ENCODE data around the gene GSC2.

The GSC2 gene

GRCh38 chr22:19184276-19184997 is 34.3 kb upstream of the GSC2 start:
- no peaks in the 10 kb centered on the region for H3K27me3 ChIP-seq (ENCODE audit: control insufficient read depth in 5 of 5, insufficient read depth in 4 of 5, low read length in 5 of 5)
- H3K27ac ChIP-seq (ENCODE audit: low read depth, low read length), result no peak overlapping the region
- no peak overlapping the region for H3K9ac ChIP-seq (ENCODE audit: low read length in 5 of 5)
- no peak overlapping the region for H3K4me3 ChIP-seq (ENCODE audit: low read depth in 1 of 5, low read length in 5 of 5)
- H3K36me3 ChIP-seq (ENCODE audit: control insufficient read depth in 5 of 5, insufficient read depth in 5 of 5, low read length in 5 of 5), result peaks cover 0 to 22% (median 6%) of the 10 kb centered on the region in 5 donors
- H3K4me1 ChIP-seq (ENCODE audit: control insufficient read depth in 5 of 5, insufficient read depth in 5 of 5, low read length in 5 of 5), result peaks cover 0 to 7% (median 3%) of the 10 kb centered on the region in 5 donors
- H3K9me3 ChIP-seq (ENCODE audit: control insufficient read depth in 5 of 5, low read length in 5 of 5), result no peaks in the 10 kb centered on the region

GRCh38 chr22:19183216-19183615 is 33.1 kb upstream of the GSC2 start:
- Histone ChIP-seq H3K4me3 (ENCODE audit: low read depth in 1 of 5, low read length in 5 of 5) (no peak overlapping the region), H3K27me3 (ENCODE audit: control insufficient read depth in 5 of 5, insufficient read depth in 4 of 5, low read length in 5 of 5) (no peaks in the 10 kb centered on the region), H3K4me1 (ENCODE audit: control insufficient read depth in 5 of 5, insufficient read depth in 5 of 5, low read length in 5 of 5) (peaks cover 0 to 14% (median 9%) of the 10 kb centered on the region in 5 donors), H3K9ac (ENCODE audit: low read length in 5 of 5) (no peak overlapping the region), H3K9me3 (ENCODE audit: control insufficient read depth in 5 of 5, low read length in 5 of 5) (no peaks in the 10 kb centered on the region), H3K36me3 (ENCODE audit: control insufficient read depth in 5 of 5, insufficient read depth in 5 of 5, low read length in 5 of 5) (peaks cover 0 to 20% (median 6%) of the 10 kb centered on the region in 5 donors), H3K27ac (ENCODE audit: low read depth, low read length) (no peak overlapping the region)

GRCh38 chr22:19182472-19183157 is 32.5 kb upstream of the GSC2 start:
- Histone ChIP-seq H3K9ac (ENCODE audit: low read length in 5 of 5) (no peak overlapping the region), H3K36me3 (ENCODE audit: control insufficient read depth in 5 of 5, insufficient read depth in 5 of 5, low read length in 5 of 5) (peaks cover 0 to 16% (median 6%) of the 10 kb centered on the region in 5 donors), H3K27ac (ENCODE audit: low read depth, low read length) (no peak overlapping the region), H3K27me3 (ENCODE audit: control insufficient read depth in 5 of 5, insufficient read depth in 4 of 5, low read length in 5 of 5) (no peaks in the 10 kb centered on the region), H3K4me3 (ENCODE audit: low read depth in 1 of 5, low read length in 5 of 5) (no peak overlapping the region), H3K9me3 (ENCODE audit: control insufficient read depth in 5 of 5, low read length in 5 of 5) (no peaks in the 10 kb centered on the region), H3K4me1 (ENCODE audit: control insufficient read depth in 5 of 5, insufficient read depth in 5 of 5, low read length in 5 of 5) (peaks cover 0 to 20% (median 13%) of the 10 kb centered on the region in 5 donors)

GRCh38 chr22:19181786-19182471 is 31.8 kb upstream of the GSC2 start:
- H3K27ac ChIP-seq (ENCODE audit: low read depth, low read length), result no peak overlapping the region
- H3K36me3 ChIP-seq (ENCODE audit: control insufficient read depth in 5 of 5, insufficient read depth in 5 of 5, low read length in 5 of 5), result peaks cover 0 to 12% (median 6%) of the 10 kb centered on the region in 5 donors
- H3K9ac ChIP-seq (ENCODE audit: low read length in 5 of 5), result no peak overlapping the region
- no peaks in the 10 kb centered on the region for H3K27me3 ChIP-seq (ENCODE audit: control insufficient read depth in 5 of 5, insufficient read depth in 4 of 5, low read length in 5 of 5)
- H3K4me1 ChIP-seq (ENCODE audit: control insufficient read depth in 5 of 5, insufficient read depth in 5 of 5, low read length in 5 of 5), result peaks cover 0 to 27% (median 20%) of the 10 kb centered on the region in 5 donors
- no peaks in the 10 kb centered on the region for H3K9me3 ChIP-seq (ENCODE audit: control insufficient read depth in 5 of 5, low read length in 5 of 5)
- H3K4me3 ChIP-seq (ENCODE audit: low read depth in 1 of 5, low read length in 5 of 5), result no peak overlapping the region

- H3K9me3 ChIP-seq (ENCODE audit: control insufficient read depth in 5 of 5, low read length in 5 of 5), result no peaks in the 10 kb centered on the region
- H3K9ac ChIP-seq (ENCODE audit: low read length in 5 of 5), result peak overlapping the region in 1 of 5 donors; percentile 35
- H3K36me3 ChIP-seq (ENCODE audit: control insufficient read depth in 5 of 5, insufficient read depth in 5 of 5, low read length in 5 of 5), result peaks cover 0 to 14% (median 6%) of the 10 kb centered on the region in 5 donors
- peaks cover 0 to 38% (median 29%) of the 10 kb centered on the region in 5 donors for H3K4me1 ChIP-seq (ENCODE audit: control insufficient read depth in 5 of 5, insufficient read depth in 5 of 5, low read length in 5 of 5)
- no peak overlapping the region for H3K27ac ChIP-seq (ENCODE audit: low read depth, low read length)
- H3K27me3 ChIP-seq (ENCODE audit: control insufficient read depth in 5 of 5, insufficient read depth in 4 of 5, low read length in 5 of 5), result no peaks in the 10 kb centered on the region
- H3K4me3 ChIP-seq (ENCODE audit: low read depth in 1 of 5, low read length in 5 of 5), result no peak overlapping the region
Observed at GRCh38 chr22:19180740-19181410, 30.8 kb upstream of the GSC2 start.

GRCh38 chr22:19180234-19180633 is 30.1 kb upstream of the GSC2 start:
- Histone ChIP-seq H3K4me3 (ENCODE audit: low read depth in 1 of 5, low read length in 5 of 5) (no peak overlapping the region), H3K36me3 (ENCODE audit: control insufficient read depth in 5 of 5, insufficient read depth in 5 of 5, low read length in 5 of 5) (peaks cover 0 to 19% (median 10%) of the 10 kb centered on the region in 5 donors), H3K27me3 (ENCODE audit: control insufficient read depth in 5 of 5, insufficient read depth in 4 of 5, low read length in 5 of 5) (no peaks in the 10 kb centered on the region), H3K4me1 (ENCODE audit: control insufficient read depth in 5 of 5, insufficient read depth in 5 of 5, low read length in 5 of 5) (peaks cover 0 to 44% (median 35%) of the 10 kb centered on the region in 5 donors), H3K27ac (ENCODE audit: low read depth, low read length) (no peak overlapping the region), H3K9ac (ENCODE audit: low read length in 5 of 5) (peak overlapping the region in 2 of 5 donors; percentile 35 to 79), H3K9me3 (ENCODE audit: control insufficient read depth in 5 of 5, low read length in 5 of 5) (no peaks in the 10 kb centered on the region)

GRCh38 chr22:19179497-19180048 is 29.5 kb upstream of the GSC2 start:
- H3K9me3 ChIP-seq (ENCODE audit: control insufficient read depth in 5 of 5, low read length in 5 of 5), result no peaks in the 10 kb centered on the region
- peak overlapping the region; percentile 86 for H3K27ac ChIP-seq (ENCODE audit: low read depth, low read length)
- H3K4me3 ChIP-seq (ENCODE audit: low read depth in 1 of 5, low read length in 5 of 5), result peak overlapping the region; percentile 57 to 75 (median 69)
- H3K4me1 ChIP-seq (ENCODE audit: control insufficient read depth in 5 of 5, insufficient read depth in 5 of 5, low read length in 5 of 5), result peaks cover 3 to 48% (median 42%) of the 10 kb centered on the region in 5 donors
- H3K36me3 ChIP-seq (ENCODE audit: control insufficient read depth in 5 of 5, insufficient read depth in 5 of 5, low read length in 5 of 5), result peaks cover 0 to 21% (median 10%) of the 10 kb centered on the region in 5 donors
- peak overlapping the region in 4 of 5 donors; percentile 72 to 85 (median 78) for H3K9ac ChIP-seq (ENCODE audit: low read length in 5 of 5)
- no peaks in the 10 kb centered on the region for H3K27me3 ChIP-seq (ENCODE audit: control insufficient read depth in 5 of 5, insufficient read depth in 4 of 5, low read length in 5 of 5)

- H3K4me1 ChIP-seq (ENCODE audit: control insufficient read depth in 5 of 5, insufficient read depth in 5 of 5, low read length in 5 of 5), result peaks cover 9 to 54% (median 49%) of the 10 kb centered on the region in 5 donors
- H3K27me3 ChIP-seq (ENCODE audit: control insufficient read depth in 5 of 5, insufficient read depth in 4 of 5, low read length in 5 of 5), result no peaks in the 10 kb centered on the region
- peak within 1 kb of the TSS; percentile 86 for H3K27ac ChIP-seq (ENCODE audit: low read depth, low read length)
- H3K36me3 ChIP-seq (ENCODE audit: control insufficient read depth in 5 of 5, insufficient read depth in 5 of 5, low read length in 5 of 5), result peaks cover 0 to 21% (median 10%) of the 10 kb centered on the region in 5 donors
- H3K4me3 ChIP-seq (ENCODE audit: low read depth in 1 of 5, low read length in 5 of 5), result peak within 1 kb of the TSS; percentile 63 to 75 (median 69)
- H3K9ac ChIP-seq (ENCODE audit: low read length in 5 of 5), result peak within 1 kb of the TSS in 4 of 5 donors; percentile 72 to 85 (median 78)
- H3K9me3 ChIP-seq (ENCODE audit: control insufficient read depth in 5 of 5, low read length in 5 of 5), result no peaks in the 10 kb centered on the region
Observed at GRCh38 chr22:19178657-19179496, 28.8 kb upstream of the GSC2 start, which contains the start of gene SLC25A1. TSS of gene SLC25A1 (minus strand) at chr22:19178736. CDS start at chr22:19178673, 63 bp downstream.
